ENCODE results near the gene FAM98C.

Gene FAM98C

DNA sequence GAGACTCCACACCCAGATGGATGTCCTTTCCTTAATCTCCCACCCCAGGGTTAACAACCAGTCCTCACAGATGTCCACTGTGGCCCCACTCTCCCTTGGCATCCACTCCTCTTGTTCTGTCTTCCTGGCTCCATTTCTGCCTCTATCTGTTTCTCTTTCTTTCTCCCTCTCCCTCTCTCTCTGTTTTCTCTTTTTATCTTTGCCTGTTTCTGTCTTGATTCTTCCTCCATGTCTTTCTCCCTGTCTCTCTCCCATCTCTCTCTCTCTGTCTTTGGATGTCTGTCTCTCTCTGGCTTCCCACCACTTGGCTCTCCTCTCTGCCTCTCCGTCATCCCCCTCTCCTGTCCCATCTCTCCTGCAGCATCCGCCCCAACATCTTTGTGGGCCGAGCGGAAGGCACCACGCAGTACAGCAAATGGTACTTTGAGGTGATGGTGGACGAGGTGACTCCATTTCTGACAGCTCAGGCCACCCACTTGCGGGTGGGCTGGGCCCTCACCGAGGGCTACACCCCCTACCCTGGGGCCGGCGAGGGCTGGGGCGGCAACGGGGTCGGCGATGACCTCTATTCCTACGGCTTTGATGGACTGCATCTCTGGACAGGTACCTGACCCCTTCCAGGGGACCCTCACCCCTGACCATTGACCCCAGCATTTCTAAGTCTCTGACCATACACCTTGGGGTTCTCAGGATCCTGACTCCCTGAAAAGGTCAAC, 55.0 kb downstream of the FAM98C start:
- DNase-seq (ENCODE audit: extremely low read depth, low read depth) = no peak
- no peak for TF ChIP-seq CTCF (IDR thresholded peaks at IDR 0.05; ENCODE audit: low read depth, low read length)

Measured in AG09319 (cell line).